ENCODE measurements around the gene PIK3R1.

PIK3R1 gene

DNA sequence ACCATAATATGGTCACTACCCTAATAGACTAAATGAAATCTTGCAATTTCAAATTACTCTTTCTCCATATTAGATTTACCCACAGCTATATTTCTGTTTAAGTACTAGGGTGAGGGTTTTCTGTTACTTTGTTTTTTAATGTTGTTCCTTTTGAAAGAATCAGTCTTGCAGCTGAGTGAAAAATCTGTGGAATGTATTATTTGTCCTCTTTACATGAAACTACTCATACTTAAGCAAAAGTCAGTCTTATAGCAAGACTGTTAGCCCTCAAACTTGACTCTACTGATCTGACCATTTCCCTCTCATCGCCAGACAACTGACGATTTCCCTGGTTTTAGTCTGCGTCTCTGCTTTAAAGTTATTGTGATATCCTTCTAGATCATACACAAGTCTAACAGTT is 84.0 kb downstream of the PIK3R1 start:
- DNase-seq = no peak

DNA sequence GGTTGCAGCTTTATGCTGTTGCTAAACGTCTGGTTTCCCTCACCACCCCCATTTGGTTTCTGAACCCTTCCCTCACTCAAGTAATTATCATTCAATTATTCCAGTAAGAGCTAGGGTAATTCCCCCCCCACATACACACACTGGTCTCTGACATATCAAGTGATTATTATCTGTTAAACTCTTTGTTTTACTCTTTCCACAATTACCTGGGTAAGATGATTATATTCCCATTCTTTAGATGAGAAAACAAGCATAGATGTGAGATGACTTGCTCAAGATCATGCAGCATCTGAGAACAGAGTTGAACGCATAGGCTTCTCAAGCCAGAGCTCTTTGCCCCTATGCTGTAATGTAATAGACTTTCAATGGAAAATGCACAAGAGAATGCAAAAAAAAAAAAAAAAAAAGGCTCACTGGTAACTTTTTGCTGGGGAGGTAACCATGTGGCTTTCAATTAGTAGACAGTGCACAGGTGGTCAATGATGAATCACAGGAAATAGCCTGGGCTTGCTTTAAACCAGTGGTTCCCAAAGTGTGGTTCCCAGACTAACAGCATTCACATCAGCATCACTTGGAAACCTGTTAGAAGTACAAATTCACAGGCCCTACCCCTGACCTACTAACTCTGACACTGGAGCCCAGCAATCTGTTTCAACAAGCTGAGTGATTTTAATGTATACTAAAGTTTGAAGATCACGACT is 87.6 kb downstream of the PIK3R1 start:
- no peak for DNase-seq

DNA sequence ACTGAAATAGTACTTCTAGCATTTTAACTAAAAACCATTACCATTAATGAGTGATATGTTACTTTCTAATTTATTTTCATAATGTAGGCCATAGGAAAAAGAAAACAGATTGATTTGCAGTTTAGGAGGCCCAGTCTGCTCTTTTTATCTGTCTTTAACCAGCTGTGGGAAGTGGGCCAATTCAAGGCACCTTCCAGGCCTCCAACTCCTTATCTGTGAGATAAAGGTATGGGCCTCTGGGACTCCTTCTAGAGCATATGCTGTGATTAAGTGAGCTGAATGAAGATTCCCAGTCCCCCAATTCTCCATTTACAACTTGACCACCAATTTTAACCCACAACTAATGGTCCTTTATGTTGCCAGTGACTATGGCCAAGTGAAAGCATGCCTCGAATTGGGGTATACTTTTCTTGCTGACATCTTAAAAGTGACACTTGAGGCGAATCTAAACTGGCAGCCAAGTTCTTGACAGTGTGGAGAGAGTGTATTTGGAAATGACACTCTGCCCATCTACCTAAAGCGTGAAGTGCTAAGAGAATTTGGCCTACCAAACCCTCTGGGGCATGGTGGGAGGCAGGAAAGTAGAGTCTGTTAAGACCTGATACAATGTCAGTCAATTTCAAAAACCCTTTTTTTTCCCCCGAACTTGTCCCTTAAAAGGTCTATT is 88.3 kb downstream of the PIK3R1 start:
- DNase-seq = no peak

DNA sequence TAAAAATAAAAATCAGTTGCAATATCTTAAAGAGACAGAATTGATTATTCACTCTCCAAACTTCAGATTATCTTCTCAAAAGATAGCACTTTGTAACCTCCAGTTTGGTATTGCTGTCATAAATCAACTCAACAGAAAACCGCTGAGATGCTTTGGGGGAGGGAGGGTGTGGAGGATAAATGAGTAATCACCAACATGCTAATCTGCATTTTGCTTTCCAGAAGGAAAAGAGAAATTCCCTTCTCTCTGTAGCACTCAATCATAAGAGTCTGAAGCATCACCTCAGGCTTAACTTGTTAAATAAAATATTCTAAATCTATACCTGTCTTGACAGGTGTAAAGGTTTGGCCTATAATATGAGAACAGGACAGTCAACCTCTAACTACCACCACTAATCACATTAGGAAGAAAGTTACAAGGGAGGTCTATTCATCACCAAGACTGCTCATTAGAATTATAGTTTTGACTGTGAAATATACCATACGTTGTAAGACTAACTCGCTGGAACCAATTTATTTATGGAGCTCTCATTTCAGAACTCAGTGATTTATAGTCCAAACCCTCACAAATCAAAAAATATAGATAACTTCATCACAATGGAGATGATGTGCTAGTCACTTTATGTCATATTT is 89.0 kb downstream of the PIK3R1 start:
- DNase-seq = no peak

DNA sequence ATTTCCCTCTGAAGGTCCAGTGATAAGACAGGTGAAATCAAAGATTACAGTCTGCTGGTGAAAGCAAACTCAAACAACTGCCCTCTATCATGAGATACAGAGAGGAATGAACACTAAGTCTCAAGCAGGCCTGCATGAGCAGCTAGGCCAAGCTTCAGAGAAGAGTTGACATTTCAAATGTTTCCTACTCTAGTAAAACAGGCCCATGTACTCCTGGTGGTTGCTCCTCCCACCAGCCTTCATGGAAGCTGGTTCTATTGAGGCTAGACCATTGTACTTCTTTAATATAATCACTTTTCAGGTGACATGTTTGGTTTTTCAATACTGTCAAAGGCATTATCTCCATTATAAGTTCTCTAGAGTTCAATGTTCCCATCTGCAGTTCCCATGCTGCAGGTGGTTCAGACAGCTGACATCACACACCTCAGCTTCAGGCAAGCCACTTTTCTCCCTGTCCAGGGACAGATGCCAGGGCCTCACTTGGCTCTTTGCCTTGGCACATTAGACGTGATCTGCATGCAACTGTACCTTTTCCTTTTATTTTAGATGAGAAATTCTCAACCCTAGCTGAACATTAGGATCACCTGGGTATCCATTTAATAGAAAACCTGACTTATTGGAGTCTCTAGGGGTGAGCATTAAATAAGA is 89.8 kb downstream of the PIK3R1 start:
- no peak for DNase-seq

DNA sequence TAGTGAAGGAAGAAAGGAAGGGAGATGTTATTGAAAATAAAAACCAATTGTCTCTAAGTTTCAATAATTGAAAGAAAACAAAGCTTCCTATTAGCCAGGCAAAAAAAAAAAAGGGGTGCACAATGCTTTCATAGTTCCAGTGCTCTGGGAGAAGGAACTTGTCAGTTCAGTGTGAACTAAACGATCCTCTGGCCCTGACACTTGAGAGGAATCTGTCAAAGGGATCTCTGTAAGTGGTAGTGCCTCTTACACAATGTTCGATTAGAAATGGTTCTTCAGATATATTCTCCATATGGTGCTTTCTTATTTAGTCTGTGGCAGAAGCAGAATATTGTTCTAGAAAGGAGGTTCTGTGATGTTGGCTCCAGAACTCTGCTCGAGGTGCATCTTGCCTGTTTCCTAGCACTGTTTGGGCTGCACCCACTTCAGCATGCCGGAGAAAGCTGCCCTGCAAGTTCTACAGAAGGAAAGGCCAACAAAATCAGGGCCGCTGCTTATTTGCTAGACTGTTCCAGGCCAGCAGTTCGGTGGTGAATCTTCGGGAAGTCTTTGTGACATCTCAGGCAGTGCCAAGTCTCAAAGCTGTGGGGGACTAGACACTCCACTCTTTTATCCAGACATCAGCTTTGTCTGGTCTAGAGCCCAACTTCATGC is 90.9 kb downstream of the PIK3R1 start:
- DNase-seq = no peak

DNA sequence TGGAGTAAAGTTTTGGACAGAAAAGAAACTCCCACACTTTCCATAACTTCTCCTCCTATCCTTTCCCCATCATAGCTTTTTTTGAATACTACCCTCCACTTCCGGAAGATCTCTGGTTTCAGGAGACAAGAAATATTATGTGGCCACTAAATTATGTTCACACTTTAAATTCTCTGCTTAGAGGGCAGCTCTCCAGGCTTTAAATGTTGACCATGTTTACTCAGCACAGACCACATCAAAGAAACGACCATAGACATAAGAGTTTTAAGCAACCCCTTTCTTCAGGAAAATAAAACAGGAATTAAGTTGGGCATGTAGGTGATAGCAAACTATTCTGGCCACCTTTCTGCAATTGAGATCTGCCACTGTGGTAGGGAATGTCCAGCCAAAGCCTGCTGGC is 97.8 kb downstream of the PIK3R1 start:
- DNase-seq = no peak

DNA sequence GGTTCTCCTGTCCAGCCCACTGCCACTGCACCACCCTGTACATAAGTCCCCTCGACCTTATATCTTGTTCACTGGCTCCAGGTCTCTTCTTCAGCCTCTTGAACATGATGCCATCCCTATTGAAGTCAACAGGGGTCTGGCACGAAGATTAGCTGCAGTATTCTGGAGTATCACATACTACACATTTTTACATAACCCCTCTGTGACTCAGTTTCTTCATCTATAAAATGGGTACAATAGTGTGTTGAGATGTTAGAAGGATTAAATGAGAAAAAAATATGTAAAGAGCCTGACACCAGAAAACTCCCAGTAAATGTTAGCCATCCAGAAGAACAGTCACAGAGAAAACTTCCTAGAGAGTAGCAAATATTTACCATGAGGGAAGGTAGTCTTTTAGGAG is 98.9 kb downstream of the PIK3R1 start:
- no peak for DNase-seq

DNA sequence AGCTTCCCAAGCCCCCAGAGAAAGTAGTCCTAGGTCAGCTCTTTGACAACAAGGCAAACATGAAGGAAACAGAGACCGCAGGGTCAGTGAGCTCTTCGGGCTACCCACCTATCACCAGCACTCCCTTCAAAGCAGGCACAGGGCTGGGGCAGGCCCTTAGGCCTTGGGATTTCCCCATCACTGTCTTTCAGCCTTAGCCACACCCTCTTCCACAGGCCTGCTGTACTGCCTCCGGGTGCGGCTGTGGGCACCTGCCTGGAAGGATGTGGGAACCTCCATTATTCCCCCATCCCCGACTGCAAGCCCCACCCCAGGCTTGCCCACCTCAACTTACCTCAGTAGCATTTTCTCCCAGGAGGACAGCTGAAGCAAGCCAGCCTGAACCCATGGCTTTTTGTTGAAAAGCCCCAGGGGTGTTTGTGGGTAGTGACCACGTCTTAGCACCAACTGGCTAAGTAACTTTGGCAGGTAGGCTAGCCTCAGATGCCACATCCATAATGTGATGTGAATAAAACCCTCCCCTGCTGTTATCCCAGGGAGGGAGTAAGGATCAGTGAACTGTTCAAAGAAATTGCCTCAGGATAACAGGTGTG is 100.2 kb downstream of the PIK3R1 start:
- DNase-seq = no peak

DNA sequence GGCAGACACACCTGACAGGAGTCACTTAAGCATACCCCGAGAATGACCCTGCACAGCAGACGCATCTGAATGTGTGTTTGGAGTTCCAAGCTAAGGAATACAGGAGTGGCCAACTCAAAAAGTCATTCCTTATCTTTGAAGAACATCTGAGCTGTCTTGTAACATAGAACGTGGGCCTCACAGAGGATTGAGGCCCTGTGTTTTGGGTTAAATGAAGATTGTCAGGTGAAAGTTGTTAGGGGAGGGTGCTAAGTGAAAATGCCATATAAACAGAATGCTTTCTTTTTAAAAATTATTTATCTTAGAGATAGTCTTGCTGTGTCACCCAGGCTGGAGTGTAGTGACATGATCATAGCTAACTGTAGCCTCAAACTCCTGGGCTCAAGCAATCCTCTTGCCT is 100.9 kb downstream of the PIK3R1 start:
- no peak for DNase-seq

DNA sequence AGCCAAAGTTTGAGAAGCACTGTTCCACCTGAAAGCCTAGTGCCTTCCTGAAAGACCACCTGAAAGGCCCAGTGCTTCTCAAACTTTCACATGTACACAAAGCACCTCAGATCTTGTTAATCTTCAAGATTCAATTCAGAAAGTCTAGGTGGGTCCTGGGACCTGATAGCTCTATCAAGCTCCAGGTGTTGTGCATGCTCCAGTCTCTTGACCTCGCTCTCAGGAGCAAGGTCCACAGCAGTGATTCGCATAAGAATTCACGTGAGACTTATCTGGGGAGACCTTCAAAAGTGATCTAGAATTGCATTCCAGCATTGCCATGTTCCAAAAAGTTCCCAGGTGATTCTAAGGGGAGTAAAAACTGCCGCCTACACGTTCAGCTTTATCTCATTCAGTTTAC is 102.1 kb downstream of the PIK3R1 start:
- DNase-seq = no peak

DNA sequence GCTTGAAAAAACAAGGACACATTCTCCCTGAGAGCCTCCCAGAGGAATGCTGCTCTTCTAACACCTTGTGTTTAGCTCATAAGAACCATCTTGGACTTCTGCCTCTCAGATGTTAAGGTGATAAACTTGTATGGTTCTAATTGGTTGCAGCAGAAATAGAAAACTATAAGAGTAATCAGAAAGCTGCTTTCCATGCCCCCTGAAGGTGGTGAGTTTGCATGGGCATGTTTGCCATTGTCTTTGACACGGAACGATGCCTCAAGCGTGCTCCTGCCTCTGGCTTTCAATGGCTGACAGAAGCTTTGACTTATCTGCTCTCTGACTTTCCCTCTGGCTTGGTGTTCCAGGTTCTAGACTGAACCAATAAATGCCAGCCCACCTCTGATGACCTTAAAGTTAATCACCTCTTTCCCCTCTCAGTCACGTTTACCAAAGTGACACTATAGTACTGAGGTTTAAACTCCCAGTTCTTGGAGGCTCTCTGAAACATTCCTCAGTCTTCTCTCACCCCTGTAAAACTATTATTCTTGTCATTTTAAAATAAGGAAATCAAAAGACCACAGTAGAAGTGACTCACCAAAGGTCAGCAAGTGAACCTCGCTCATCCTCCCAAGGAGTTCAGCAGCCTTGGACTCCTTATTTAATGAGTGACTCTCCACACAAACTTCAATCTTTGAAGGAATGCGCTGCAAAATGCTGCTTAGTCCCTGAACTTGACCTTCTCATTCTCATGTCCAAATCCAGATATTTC is 103.6 kb downstream of the PIK3R1 start:
- no peak for DNase-seq

DNA sequence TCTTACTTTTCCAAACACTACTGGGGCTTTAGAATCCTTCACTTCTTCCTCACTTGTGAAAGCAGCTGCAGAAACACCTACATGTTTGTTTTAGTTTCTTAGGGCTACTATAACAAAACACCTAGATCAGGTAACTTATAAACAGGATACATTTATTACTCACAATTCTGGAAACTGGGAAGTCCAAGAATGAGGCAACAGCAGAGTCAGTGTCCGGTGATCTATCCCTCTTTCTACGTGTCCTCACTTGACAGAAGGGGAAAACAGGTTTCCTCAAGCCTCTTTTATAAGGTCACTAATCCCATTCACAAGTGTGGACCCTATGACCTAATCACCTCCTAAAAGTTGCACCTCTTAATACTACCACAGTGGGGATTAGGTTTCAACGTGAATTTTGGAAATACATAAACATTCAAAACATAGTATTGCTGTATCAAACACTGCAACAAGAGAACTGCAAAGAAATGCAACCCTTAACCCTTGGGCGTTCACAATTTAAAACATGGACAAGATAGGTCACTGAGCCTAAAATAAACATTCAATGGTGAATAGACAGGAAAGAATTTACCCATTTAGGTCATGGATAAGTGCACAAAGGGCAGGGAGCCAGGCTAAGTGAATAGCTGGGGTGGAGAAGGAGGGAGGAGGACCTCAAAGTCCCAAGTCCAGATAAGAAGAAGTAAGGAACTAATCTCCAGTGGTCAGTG is 104.3 kb downstream of the PIK3R1 start:
- no peak for DNase-seq

DNA sequence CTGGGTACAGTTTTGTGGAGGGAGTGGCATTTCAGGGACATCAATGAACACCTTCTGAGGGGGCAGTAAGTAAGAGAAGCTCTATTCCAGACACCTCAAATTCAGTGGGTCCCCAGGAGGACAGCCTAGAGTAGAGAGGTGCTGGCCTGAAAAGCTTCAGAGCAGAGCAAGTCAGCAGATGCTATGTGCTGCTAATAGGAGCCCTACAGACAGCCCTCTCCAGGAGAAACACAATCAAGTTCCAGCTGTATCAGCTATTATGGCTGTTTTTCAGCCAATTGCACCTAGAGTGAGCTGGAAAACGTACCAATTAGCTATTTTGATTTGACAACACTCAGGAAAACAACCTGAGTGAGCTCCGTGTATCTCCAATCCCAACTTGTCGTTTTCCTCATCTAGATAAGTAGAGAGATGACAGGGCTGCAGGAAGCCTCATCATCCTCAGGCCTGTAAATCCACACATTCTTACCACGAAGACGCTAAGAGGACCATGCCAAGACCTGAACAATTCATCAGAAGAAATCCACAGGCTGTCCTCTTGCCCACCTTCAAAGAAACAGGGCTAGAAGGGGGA is 104.9 kb downstream of the PIK3R1 start:
- no peak for DNase-seq

DNA sequence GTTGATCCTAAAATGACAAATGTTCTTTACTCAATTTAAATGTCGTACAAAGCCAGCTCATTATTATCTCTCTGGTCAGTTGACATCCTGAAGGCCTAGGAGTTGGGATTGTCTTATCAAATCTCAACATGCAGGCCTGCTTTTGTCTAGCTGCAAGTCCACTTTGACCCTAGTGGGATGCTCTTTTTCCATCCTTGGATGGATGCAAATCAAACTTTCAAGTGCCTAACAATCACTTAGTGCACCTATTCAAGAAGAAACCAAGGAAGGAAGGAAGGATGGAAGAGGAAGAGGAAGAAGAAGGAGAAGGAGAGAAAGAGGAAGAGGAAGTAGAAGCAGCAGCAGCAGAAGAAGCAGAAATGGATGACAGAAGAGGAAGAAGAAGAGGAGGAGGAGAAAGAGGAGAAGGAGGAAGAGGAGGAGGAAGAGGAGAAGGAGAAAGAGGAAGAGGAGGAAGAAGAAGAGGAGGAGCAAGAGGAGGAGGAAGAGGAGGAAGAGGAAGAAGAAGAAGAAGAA is 109.6 kb downstream of the PIK3R1 start:
- DNase-seq = no peak

DNA sequence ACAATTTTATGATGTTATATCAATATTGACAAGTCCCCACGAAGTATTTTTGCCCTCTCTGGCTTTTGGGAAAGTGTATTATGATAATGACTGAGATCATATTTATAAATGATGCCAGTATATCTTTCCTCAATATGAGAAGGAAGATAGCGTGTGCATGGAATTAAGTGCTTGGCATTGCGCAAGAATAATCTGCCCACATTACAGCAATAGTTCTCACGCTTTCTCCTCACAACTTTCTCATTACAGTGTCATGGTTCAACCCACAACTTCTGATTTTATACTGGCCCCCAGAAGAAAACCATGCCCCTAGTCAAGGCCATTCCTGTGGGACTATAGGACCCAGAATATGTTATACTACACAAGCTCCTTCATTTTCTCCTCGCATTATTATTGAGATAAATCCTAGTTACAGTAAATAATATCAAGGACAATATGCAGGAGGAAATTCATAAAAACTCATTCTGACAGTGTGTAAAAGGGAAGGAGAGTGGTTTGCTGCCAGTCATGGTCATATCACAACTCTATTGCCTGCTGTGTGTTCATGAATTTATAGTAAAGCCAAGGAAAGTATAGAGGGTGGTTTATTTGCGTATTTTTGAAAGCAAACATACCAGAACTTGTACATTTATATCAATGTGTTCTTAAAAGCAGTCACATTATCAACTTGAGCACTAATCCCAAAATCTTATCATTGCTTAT is 114.1 kb downstream of the PIK3R1 start:
- DNase-seq = no peak

DNA sequence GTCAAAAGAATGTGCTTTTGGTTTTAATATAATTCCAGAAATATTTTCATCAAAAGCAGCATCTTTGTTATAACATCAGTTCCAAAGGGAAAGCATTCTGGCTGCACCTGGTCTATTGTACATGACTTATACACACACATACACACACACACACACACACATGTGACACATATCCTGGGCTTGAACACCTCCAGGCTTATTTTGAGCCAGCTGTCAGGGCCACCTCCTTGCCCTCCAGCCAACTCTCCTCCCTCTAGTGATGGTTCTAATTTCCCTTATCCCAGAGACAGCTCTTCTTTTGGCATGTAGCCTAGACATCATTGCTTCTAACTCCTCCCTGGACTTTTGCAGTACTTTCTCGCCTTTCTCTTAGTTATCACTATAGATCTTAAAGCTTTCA is 115.0 kb downstream of the PIK3R1 start:
- no peak for DNase-seq

DNA sequence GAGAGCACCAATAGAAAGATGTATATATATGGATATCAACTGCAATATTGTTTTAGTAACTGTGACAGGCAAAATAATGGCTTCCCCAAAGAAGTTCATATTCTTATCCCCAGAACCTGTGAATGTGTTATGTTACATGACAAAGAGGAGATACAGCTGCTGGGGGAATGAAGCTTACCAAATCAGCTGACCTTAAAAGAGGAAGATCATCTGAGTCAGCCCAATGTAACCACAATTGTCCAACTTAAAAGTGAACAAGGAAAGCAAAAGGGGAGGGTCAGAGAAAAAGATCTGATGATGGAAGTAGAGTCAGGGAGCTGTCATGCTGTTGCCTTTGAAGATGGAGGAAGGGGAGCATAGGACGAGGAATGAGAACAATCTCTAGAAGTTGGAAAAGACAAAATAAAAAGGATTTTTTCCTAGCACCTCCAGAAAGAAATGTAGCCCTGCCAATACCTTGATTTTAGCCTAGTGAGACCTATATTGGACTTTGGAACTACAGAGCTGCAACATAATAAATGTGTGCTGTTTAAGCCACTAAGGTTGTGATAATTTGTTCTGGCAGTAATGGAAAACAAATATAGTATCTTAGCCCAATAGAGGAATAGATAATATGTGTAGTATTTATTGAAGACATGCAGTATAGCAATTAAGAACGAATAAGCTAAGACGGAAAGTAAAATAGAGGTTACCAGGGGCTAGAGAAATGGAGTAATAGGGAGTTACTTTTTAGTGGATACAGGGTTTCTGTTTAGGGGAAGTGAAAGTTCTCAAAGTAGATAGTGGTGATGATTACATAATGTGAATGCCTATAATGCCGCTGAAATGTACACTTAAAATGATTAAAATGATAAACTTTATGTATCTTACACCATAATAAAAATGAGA is 115.9 kb downstream of the PIK3R1 start:
- DNase-seq = no peak

DNA sequence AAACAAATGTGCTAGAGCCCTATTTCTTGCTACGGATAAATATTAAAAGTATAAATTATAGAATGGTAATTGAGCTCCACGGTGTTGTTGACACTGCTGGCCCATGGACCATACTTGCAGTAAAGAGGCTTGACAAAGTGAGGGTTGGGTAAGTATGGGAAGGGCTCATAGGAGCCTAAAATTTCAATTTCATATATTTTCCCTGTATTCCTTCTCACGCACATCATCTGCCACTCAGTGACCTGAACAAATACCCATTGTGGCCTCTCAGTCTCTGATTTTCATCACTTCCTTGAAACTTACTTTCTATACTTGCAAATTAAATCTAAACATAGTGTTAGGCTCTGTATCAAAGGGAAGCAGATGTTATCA is 116.5 kb downstream of the PIK3R1 start:
- DNase-seq = no peak

Measured in NCI-H510A (cell line).